Measurements from ENCODE around the gene HDAC4.

HDAC4 gene

GRCh38 chr2:239375278-239376061 is 25.4 kb downstream of the HDAC4 start:
- ChIA-PET POLR2A (no interaction called here), CTCF (no interaction called here)
- no peak overlapping the region for H3K4me3 ChIP-seq (ENCODE audit: low read depth, low read length)
- H3K9me3 ChIP-seq (ENCODE audit: control insufficient read depth, insufficient read depth, low read depth, low read length) = no peaks in the 10 kb centered on the region
- TF ChIP-seq ZNF621 (tag by site-specific recombination; IDR thresholded peaks at IDR 0.05) (no peak), SP2 (tag by site-specific recombination; IDR thresholded peaks at IDR 0.05) (no peak), ZNF114 (tag by site-specific recombination; IDR thresholded peaks at IDR 0.05) (no peak), ZNF837 (tag by site-specific recombination; IDR thresholded peaks at IDR 0.05) (no peak), ZNF157 (tag by site-specific recombination; IDR thresholded peaks at IDR 0.05) (no peak), ZNF302 (tag by site-specific recombination; IDR thresholded peaks at IDR 0.05; ENCODE audit: low read depth) (no peak), ZNF280D (tag by site-specific recombination; IDR thresholded peaks at IDR 0.05) (no peak), ZNF549 (tag by site-specific recombination; IDR thresholded peaks at IDR 0.05) (no peak), KLF17 (tag by site-specific recombination; IDR thresholded peaks at IDR 0.05) (no peak), ZNF548 (tag by site-specific recombination; IDR thresholded peaks at IDR 0.05) (no peak), ZNF202 (tag by site-specific recombination; IDR thresholded peaks at IDR 0.05; ENCODE audit: borderline replicate concordance) (no peak), KLF7 (tag by site-specific recombination; IDR thresholded peaks at IDR 0.05; ENCODE audit: borderline replicate concordance) (no peak), ZNF140 (tag by site-specific recombination; IDR thresholded peaks at IDR 0.05) (no peak), ZNF585B (tag by site-specific recombination; IDR thresholded peaks at IDR 0.05) (no peak), MYNN (tag by site-specific recombination; IDR thresholded peaks at IDR 0.05; ENCODE audit: borderline replicate concordance) (no peak), ZNF513 (tag by site-specific recombination; IDR thresholded peaks at IDR 0.05) (no peak)
- no peaks in the 10 kb centered on the region for H3K4me1 ChIP-seq (ENCODE audit: control insufficient read depth, insufficient read depth, low read length)
- H3K36me3 ChIP-seq (ENCODE audit: control insufficient read depth in 2 of 2, insufficient read depth in 1 of 2, low read length in 2 of 2) = no peaks in the 10 kb centered on the region
- no peak overlapping the region for H3K27ac ChIP-seq (ENCODE audit: extremely low read depth, low read depth, low read length)

DNA sequence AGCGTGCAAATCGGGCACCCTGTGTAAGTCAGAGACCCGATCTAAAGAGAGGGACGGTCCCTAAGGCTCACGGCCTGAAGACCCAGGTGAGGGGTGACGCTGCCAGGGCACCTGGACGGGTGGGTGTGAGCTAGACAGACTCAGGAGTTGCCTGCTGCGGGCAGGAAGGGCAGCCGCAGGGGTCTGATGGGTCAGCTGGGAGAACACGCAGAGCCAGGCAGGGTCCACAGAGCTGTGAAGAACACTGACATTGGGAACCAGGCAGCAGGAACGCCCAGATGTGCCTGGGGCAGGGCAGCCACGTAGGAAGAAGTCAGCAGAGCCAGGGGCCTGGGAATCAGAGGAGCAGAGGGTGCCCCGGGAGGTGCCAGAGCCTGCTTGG is 25.9 kb downstream of the HDAC4 start:
- no peaks in the 10 kb centered on the region for H3K9me3 ChIP-seq (ENCODE audit: control insufficient read depth, insufficient read depth, low read depth, low read length)
- no peak overlapping the region for H3K27ac ChIP-seq (ENCODE audit: extremely low read depth, low read depth, low read length)
- H3K4me1 ChIP-seq (ENCODE audit: control insufficient read depth, insufficient read depth, low read length) = no peaks in the 10 kb centered on the region
- no peaks in the 10 kb centered on the region for H3K36me3 ChIP-seq (ENCODE audit: control insufficient read depth in 2 of 2, insufficient read depth in 1 of 2, low read length in 2 of 2)
- ChIA-PET POLR2A (no interaction called here), CTCF (no interaction called here)
- H3K4me3 ChIP-seq (ENCODE audit: low read depth, low read length) = no peak overlapping the region
- no peak for TF ChIP-seq OSR2 (tag by site-specific recombination; IDR thresholded peaks at IDR 0.05)
- no peak for TF ChIP-seq ZNF76 (tag by site-specific recombination; IDR thresholded peaks at IDR 0.05; ENCODE audit: borderline replicate concordance, low read depth)
- TF ChIP-seq, protein P1, sequence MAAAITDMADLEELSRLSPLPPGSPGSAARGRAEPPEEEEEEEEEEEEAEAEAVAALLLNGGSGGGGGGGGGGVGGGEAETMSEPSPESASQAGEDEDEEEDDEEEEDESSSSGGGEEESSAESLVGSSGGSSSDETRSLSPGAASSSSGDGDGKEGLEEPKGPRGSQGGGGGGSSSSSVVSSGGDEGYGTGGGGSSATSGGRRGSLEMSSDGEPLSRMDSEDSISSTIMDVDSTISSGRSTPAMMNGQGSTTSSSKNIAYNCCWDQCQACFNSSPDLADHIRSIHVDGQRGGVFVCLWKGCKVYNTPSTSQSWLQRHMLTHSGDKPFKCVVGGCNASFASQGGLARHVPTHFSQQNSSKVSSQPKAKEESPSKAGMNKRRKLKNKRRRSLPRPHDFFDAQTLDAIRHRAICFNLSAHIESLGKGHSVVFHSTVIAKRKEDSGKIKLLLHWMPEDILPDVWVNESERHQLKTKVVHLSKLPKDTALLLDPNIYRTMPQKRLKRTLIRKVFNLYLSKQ (tag by site-specific recombination; IDR thresholded peaks at IDR 0.05; ENCODE audit: borderline replicate concordance) = no peak
- no peak for TF ChIP-seq ZFP37 (tag by site-specific recombination; IDR thresholded peaks at IDR 0.05)
